ENCODE measurements around the gene ATP5PD.
A peak's percentile ranks its signal among the peaks of the same experiment; 100 is the strongest.
"Not testable (repeated sequence)": the region's sequence is repeated elsewhere in the genome, so short reads cannot be mapped to it uniquely, and the experiment has no call there.

Gene ATP5PD

GRCh38 chr17:75013092-75013559 is 33.6 kb downstream of the ATP5PD start:
- DNase-seq, result no peak

- DNase-seq, result peak; percentile 80
Measured at GRCh38 chr17:75012346-75013091, 34.2 kb downstream of the ATP5PD start, which contains the start of gene MRPL58. MRPL58 (plus strand) TSS chr17:75012670; CDS start chr17:75012687, 17 bp downstream.

GRCh38 chr17:75012096-75012345 is 34.7 kb downstream of the ATP5PD start:
- DNase-seq, result no peak

- DNase-seq, result no peak
Measured at GRCh38 chr17:75011401-75012095, 35.2 kb downstream of the ATP5PD start.

GRCh38 chr17:75010683-75011400 is 35.9 kb downstream of the ATP5PD start:
- no peak for DNase-seq

- no peak for DNase-seq
Measured at GRCh38 chr17:75009139-75009724, 37.5 kb downstream of the ATP5PD start.

GRCh38 chr17:75008373-75008772 is 38.4 kb downstream of the ATP5PD start:
- no peak for DNase-seq

GRCh38 chr17:75006653-75007052 is 40.1 kb downstream of the ATP5PD start:
- DNase-seq, result no peak

GRCh38 chr17:75006084-75006483 is 40.7 kb downstream of the ATP5PD start:
- DNase-seq, result not testable (repeated sequence)

- DNase-seq, result no peak
Measured at GRCh38 chr17:75005291-75005690, 41.5 kb downstream of the ATP5PD start.

GRCh38 chr17:75004371-75004770 is 42.4 kb downstream of the ATP5PD start:
- no peak for DNase-seq

- DNase-seq, result no peak
Measured at GRCh38 chr17:75003957-75004355, 42.8 kb downstream of the ATP5PD start.

GRCh38 chr17:75003070-75003956 is 43.5 kb downstream of the ATP5PD start:
- no peak for DNase-seq

GRCh38 chr17:75001915-75002843 is 44.6 kb downstream of the ATP5PD start:
- DNase-seq, result no peak

GRCh38 chr17:74999523-74999922 is 47.2 kb downstream of the ATP5PD start:
- DNase-seq, result no peak

- DNase-seq, result no peak
Measured at GRCh38 chr17:74998783-74999182, 48.0 kb downstream of the ATP5PD start.

GRCh38 chr17:74995847-74996246 is 50.9 kb downstream of the ATP5PD start:
- DNase-seq, result no peak

- no peak for DNase-seq
Measured at GRCh38 chr17:74994440-74994839, 52.3 kb downstream of the ATP5PD start.

GRCh38 chr17:74992223-74992622 is 54.5 kb downstream of the ATP5PD start:
- DNase-seq, result no peak

- no peak for DNase-seq
Measured at GRCh38 chr17:74990581-74991105, 56.1 kb downstream of the ATP5PD start.

Data from CD4-positive, alpha-beta T cell treated with Interferon gamma for 1 hour (primary cell).